Ascending aorta (tissue), 2 donors: ENCODE data around the gene GRAMD4. TPM values are rescaled to one million over a fixed set of nuclear protein-coding genes. Genes with fewer than 3 reads are reported as not detected.

Source experiments
- DNase-seq, 2 donors: peaks; one replicate each; pipeline ENCODE4 v3.0.0-alpha.2; 2019; ENCODE audit warnings: low spot score in 2 of 2
- H3K27ac ChIP-seq, 2 donors: fragments of 200-600 bp; sonication (generic); one replicate each; pipeline ENCODE4 v1.5.1; 2016 to 2017; ENCODE audit warnings: mild to moderate bottlenecking in 1 of 2
- H3K27me3 ChIP-seq: fragments of 200-600 bp; sonication (generic); one replicate; pipeline ENCODE4 v1.5.1; 2017
- H3K36me3 ChIP-seq, 2 donors: fragments of 200-600 bp; sonication (generic); one replicate each; pipeline ENCODE4 v1.5.1; 2016
- H3K4me1 ChIP-seq, 2 donors: fragments of 200-600 bp; sonication (generic); one replicate each; pipeline ENCODE4 v1.5.1; 2016 to 2017; ENCODE audit warnings: mild to moderate bottlenecking in 1 of 2
- H3K4me3 ChIP-seq, 2 donors: fragments of 200-600 bp; sonication (generic); one replicate each; pipeline ENCODE4 v1.5.1; 2016 to 2017; ENCODE audit warnings: mild to moderate bottlenecking in 1 of 2
- H3K9me3 ChIP-seq, 2 donors: fragments of 200-600 bp; sonication (generic); one replicate each; pipeline ENCODE4 v1.5.1; 2016
- intact Hi-C: fragments of 100-400 bp; cut with DNase I; formaldehyde crosslinking; loops from one replicate; pipeline ENCODE4 v1.15.1; 2023
- total RNA-seq: library from RNA; depleted of rRNA; stranded (reverse); fragments of >200 nt; gene quantifications from one replicate; pipeline ENCODE4 v1.1.0, GENCODE V29; 2016
- TF ChIP-seq, protein P1 (sequence below), 3 experiments: fragments of 200-600 bp in 2 of 3; fragments of 450-650 bp in 1 of 3; sonication (generic) in 2 of 3; IDR thresholded peaks; one replicate each; pipeline ENCODE4 v1.5.1; 2016 to 2019; ENCODE audit warnings: antibody characterized with exemption in 3 of 3, mild to moderate bottlenecking in 1 of 3, moderate library complexity in 1 of 3

Gene GRAMD4
- total RNA-seq, 1 donor from 2014 or later, result 20.2 TPM

DNA sequence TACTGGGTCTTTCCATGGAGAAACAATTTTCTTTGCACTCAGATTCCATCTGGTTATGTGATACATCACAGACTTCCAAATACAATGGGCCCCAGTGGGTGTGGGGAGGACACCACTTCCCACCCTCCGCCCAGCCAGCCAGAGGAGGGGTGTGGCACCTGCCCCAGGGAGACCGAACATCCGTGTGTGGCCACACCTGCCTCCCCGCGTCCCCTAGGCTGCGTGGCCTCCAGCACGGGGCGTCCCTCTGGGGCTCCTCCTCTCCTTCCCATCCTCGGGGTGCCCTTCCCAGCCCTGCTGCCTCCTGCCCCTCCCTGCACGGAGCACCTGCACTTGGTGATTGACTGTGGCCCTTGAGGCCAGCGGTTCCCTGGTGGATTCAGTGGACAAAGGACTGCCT, 68.8 kb downstream of the GRAMD4 start:
- no peak overlapping the region for H3K4me3 ChIP-seq
- H3K9me3 ChIP-seq, result no peaks in the 10 kb centered on the region
- no peaks in the 10 kb centered on the region for H3K27me3 ChIP-seq
- H3K4me1 ChIP-seq, result no peaks in the 10 kb centered on the region
- peaks cover 75 to 83% of the 10 kb centered on the region in 2 donors for H3K36me3 ChIP-seq
- no peak for DNase-seq
- intact Hi-C loops, result no loop called here
- TF ChIP-seq, protein P1, sequence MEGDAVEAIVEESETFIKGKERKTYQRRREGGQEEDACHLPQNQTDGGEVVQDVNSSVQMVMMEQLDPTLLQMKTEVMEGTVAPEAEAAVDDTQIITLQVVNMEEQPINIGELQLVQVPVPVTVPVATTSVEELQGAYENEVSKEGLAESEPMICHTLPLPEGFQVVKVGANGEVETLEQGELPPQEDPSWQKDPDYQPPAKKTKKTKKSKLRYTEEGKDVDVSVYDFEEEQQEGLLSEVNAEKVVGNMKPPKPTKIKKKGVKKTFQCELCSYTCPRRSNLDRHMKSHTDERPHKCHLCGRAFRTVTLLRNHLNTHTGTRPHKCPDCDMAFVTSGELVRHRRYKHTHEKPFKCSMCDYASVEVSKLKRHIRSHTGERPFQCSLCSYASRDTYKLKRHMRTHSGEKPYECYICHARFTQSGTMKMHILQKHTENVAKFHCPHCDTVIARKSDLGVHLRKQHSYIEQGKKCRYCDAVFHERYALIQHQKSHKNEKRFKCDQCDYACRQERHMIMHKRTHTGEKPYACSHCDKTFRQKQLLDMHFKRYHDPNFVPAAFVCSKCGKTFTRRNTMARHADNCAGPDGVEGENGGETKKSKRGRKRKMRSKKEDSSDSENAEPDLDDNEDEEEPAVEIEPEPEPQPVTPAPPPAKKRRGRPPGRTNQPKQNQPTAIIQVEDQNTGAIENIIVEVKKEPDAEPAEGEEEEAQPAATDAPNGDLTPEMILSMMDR (IDR thresholded peaks at IDR 0.05), result no peak
- no peak overlapping the region for H3K27ac ChIP-seq

DNA sequence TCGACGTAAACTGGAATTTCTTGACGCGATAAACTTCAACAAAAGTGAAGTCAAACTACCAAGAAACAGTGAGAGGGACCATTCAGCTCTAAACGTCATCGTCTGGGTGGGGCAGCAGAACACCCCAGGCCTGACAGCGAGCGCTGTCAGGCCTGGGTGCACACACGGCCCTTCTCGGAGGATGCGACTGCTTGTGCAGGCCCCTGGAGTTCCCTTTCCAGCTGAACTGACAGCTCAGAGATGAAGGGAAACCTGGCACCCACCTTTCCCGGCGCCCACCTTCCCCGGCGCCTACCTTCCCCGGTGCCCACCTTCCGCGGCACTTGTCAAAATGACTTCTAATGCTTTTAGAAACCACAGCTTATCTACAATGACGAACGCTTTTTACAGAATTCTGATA, 70.0 kb downstream of the GRAMD4 start:
- TF ChIP-seq, protein P1 (IDR thresholded peaks at IDR 0.05), result no peak
- DNase-seq, result no peak
- intact Hi-C loops, result no loop called here
- Histone ChIP-seq H3K27me3 (no peaks in the 10 kb centered on the region), H3K4me1 (no peaks in the 10 kb centered on the region), H3K9me3 (no peaks in the 10 kb centered on the region), H3K36me3 (peaks cover 85 to 93% of the 10 kb centered on the region in 2 donors), H3K4me3 (no peak overlapping the region), H3K27ac (no peak overlapping the region)

DNA sequence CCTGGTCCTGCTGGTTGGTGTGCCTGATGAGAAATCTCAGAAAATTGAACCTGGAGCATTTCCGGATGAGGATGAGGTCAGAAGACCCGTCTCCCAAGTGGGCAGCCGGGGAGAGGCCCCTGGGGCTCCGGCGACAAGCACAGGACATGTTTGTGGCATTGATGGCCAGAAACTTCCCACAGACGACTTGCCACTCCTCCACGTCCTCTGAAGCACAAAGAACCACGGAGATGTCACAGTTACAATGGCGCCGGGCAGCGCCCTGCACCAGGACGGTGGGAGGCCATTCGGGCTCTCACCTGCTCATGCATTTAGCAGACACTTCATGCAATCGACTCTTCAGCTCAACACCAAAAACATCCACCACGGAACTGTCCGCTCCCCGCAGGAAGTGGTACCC, 71.4 kb downstream of the GRAMD4 start:
- no peaks in the 10 kb centered on the region for H3K27me3 ChIP-seq
- no peak overlapping the region for H3K4me3 ChIP-seq
- DNase-seq, result no peak
- no peaks in the 10 kb centered on the region for H3K4me1 ChIP-seq
- peaks cover 90 to 94% of the 10 kb centered on the region in 2 donors for H3K36me3 ChIP-seq
- no peaks in the 10 kb centered on the region for H3K9me3 ChIP-seq
- no peak overlapping the region for H3K27ac ChIP-seq
- TF ChIP-seq, protein P1 (IDR thresholded peaks at IDR 0.05), result no peak
- intact Hi-C loops, result no loop called here

DNA sequence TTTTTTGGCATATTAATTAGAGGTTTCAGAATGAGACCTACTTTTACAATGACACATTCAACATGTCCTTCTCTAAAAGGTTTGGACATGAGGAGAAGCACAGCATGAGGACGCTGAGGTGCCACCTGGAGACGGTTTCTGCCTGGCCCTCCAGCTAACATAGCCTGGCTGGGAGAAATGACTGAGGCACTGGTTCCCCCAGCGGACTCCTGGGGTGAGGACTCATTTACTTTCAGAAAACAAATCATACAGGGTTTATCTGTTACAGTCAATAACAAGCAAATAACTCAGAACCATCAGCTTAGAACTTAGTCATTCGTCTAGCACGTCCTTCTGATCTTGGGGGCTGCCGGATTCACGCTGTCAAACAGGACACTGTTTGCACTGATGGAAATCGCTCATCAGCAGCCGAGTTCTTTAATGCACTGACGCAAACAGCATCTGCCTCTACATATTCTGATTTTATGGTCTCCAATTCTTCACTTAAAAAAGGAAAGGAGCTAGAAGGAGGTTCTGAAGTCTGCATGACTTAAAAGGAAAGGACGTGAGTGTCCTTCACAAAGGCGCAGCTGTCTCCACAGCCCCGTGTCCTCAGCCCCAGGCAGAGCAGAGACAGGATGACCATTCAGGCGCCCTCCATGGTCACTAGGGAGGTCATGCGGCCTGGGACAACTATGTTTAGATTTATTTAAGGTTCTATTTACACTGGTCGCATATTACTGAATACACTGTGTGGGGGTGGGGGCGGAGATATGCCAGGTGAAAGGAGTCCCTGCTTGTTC, 73.6 kb downstream of the GRAMD4 start:
- intact Hi-C loops, result no loop called here
- peaks cover 94 to 96% of the 10 kb centered on the region in 2 donors for H3K36me3 ChIP-seq
- no peak overlapping the region for H3K4me3 ChIP-seq
- TF ChIP-seq, protein P1 (IDR thresholded peaks at IDR 0.05), result no peak
- H3K27me3 ChIP-seq, result no peaks in the 10 kb centered on the region
- H3K4me1 ChIP-seq, result no peaks in the 10 kb centered on the region
- no peak for DNase-seq
- H3K9me3 ChIP-seq, result no peaks in the 10 kb centered on the region
- H3K27ac ChIP-seq, result no peak overlapping the region

DNA sequence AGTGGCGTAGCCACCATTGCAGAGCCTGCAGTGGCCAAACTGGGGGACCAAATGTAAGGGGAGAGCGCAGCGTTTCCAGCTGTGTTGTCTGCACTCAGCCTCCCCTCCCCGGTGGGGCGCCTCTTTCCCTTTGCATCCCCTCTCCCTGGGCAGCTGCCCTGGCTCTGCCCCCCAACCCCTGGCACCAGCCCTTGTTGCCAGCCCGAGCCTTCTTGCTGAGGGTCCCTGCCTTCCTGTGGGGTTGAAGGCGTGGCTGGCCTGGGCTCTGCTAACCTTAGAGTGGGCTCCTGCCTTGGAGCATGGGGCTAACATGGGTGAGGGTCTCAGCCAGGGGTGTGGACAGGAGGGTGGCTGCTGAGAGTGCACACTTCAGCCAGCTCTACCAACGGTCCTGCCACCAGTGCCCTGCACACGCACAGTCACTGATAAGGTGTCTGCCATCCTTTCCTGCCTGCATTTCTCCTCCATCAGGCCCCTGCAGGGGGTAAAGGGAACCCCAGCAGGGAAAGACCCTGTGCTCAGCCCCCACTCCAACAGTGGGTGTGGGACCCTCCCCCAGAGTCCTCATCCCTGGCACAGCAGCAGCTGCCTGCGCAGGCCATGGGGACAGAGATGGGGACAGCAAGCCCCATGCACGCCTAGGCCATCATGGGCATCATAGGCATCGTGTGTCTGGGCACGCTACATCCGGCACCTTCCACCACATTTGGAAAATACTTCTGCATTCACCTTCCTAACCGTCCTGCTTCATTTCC, 74.4 kb downstream of the GRAMD4 start:
- Histone ChIP-seq H3K4me1 (no peaks in the 10 kb centered on the region), H3K4me3 (no peak overlapping the region), H3K36me3 (peaks cover 92 to 96% of the 10 kb centered on the region in 2 donors), H3K9me3 (no peaks in the 10 kb centered on the region), H3K27me3 (no peaks in the 10 kb centered on the region), H3K27ac (no peak overlapping the region)
- no peak for DNase-seq
- intact Hi-C loops, result no loop called here
- TF ChIP-seq, protein P1 (IDR thresholded peaks at IDR 0.05), result no peak
